ENCODE measurements around the gene TENM4.

DNA sequence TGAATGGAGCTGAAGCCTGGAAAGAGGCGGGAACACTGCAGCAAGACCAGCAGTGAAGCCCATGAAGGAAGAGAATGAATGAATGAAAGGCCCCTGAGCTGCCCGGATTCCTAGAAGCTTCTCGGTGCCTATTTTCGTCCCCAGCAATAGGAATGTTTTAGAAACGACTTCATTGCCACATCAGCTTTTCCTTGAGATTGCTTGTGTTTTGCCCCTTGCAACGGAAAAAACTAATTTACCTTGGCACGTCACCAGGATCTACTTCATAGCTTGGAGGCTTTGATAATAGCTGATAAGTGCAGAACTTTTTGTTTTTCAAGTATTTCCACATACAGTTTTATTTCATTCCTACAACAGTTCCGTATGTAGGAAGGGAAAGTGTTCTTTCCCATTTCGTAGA lies 617.2 kb downstream of the TENM4 start:
- TF ChIP-seq, protein P1, sequence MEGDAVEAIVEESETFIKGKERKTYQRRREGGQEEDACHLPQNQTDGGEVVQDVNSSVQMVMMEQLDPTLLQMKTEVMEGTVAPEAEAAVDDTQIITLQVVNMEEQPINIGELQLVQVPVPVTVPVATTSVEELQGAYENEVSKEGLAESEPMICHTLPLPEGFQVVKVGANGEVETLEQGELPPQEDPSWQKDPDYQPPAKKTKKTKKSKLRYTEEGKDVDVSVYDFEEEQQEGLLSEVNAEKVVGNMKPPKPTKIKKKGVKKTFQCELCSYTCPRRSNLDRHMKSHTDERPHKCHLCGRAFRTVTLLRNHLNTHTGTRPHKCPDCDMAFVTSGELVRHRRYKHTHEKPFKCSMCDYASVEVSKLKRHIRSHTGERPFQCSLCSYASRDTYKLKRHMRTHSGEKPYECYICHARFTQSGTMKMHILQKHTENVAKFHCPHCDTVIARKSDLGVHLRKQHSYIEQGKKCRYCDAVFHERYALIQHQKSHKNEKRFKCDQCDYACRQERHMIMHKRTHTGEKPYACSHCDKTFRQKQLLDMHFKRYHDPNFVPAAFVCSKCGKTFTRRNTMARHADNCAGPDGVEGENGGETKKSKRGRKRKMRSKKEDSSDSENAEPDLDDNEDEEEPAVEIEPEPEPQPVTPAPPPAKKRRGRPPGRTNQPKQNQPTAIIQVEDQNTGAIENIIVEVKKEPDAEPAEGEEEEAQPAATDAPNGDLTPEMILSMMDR (IDR thresholded peaks at IDR 0.05; ENCODE audit: control extremely low read depth in 1 of 3, insufficient read depth in 1 of 3, low read depth in 1 of 3, low read length in 3 of 3): no peak
- TF ChIP-seq EP300 (IDR thresholded peaks at IDR 0.05; ENCODE audit: borderline replicate concordance in 1 of 2, low read depth in 2 of 2, low read length in 2 of 2) (no peak), EZH2 (IDR thresholded peaks at IDR 0.05; ENCODE audit: low read depth, low read length, severe bottlenecking) (no peak), POLR2A (IDR thresholded peaks at IDR 0.05; ENCODE audit: control extremely low read depth in 1 of 2, low read depth in 2 of 2, low read length in 2 of 2) (no peak), GTF2F1 (IDR thresholded peaks at IDR 0.05; ENCODE audit: borderline replicate concordance, low read depth, low read length) (no peak), MAFK (IDR thresholded peaks at IDR 0.05; ENCODE audit: low read depth, low read length) (no peak), EGR1 (IDR thresholded peaks at IDR 0.05; ENCODE audit: borderline replicate concordance, low read depth, low read length) (no peak), RFX5 (IDR thresholded peaks at IDR 0.05; ENCODE audit: borderline replicate concordance, low read depth, low read length) (no peak), CHD2 (IDR thresholded peaks at IDR 0.05; ENCODE audit: low read length) (no peak), SRF (IDR thresholded peaks at IDR 0.05; ENCODE audit: low read depth, low read length) (no peak), CEBPB (IDR thresholded peaks at IDR 0.05; ENCODE audit: low read depth, low read length) (no peak)
- TF ChIP-seq, protein P2, sequence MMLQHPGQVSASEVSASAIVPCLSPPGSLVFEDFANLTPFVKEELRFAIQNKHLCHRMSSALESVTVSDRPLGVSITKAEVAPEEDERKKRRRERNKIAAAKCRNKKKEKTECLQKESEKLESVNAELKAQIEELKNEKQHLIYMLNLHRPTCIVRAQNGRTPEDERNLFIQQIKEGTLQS (IDR thresholded peaks at IDR 0.05; ENCODE audit: insufficient read depth, low read depth, low read length): no peak
